GM21526 (cell line): Measurements from ENCODE around the gene RASL10A.

Experiments used
- ATAC-seq: cut with Tn5 transposase; IDR thresholded peaks from one replicate; pipeline ENCODE4 v1.9.1; 2021; ENCODE audit warnings: moderate library complexity; ENCODE audit not compliant: unreplicated experiment, low FRiP score

Gene RASL10A

GRCh38 chr22:29339381-29340235, 24.1 kb upstream of the RASL10A start:
- ATAC-seq: no peak

GRCh38 chr22:29338398-29338797, 22.9 kb upstream of the RASL10A start:
- ATAC-seq: no peak

GRCh38 chr22:29337631-29338284, 22.3 kb upstream of the RASL10A start:
- ATAC-seq: no peak

GRCh38 chr22:29336751-29337490, 21.4 kb upstream of the RASL10A start:
- no peak for ATAC-seq

- no peak for ATAC-seq
Observed at GRCh38 chr22:29335656-29336055, 20.2 kb upstream of the RASL10A start.

GRCh38 chr22:29334696-29335344, 19.3 kb upstream of the RASL10A start:
- ATAC-seq: no peak

GRCh38 chr22:29334148-29334547, 18.7 kb upstream of the RASL10A start:
- no peak for ATAC-seq

GRCh38 chr22:29332886-29333496, 17.5 kb upstream of the RASL10A start:
- ATAC-seq: no peak

- no peak for ATAC-seq
Observed at GRCh38 chr22:29331658-29332300, 16.3 kb upstream of the RASL10A start.

GRCh38 chr22:29331213-29331612, 15.7 kb upstream of the RASL10A start:
- ATAC-seq: no peak

- ATAC-seq: no peak
Observed at GRCh38 chr22:29330753-29331152, 15.3 kb upstream of the RASL10A start.

GRCh38 chr22:29330291-29330690, 14.8 kb upstream of the RASL10A start:
- ATAC-seq: no peak

- ATAC-seq: no peak
Observed at GRCh38 chr22:29329581-29329980, 14.1 kb upstream of the RASL10A start.

GRCh38 chr22:29328566-29329500, 13.3 kb upstream of the RASL10A start:
- ATAC-seq: no peak

GRCh38 chr22:29328055-29328454, 12.6 kb upstream of the RASL10A start:
- ATAC-seq: no peak

- ATAC-seq: no peak
Observed at GRCh38 chr22:29327089-29327764, 11.7 kb upstream of the RASL10A start.

GRCh38 chr22:29326481-29326880, 11.0 kb upstream of the RASL10A start:
- ATAC-seq: no peak

- ATAC-seq: no peak
Observed at GRCh38 chr22:29325785-29326315, 10.4 kb upstream of the RASL10A start.
